ENCODE results near the gene NSMCE1. TPM values are rescaled to one million over a fixed set of nuclear protein-coding genes. Genes with fewer than 3 reads are reported as not detected.

NSMCE1 gene, protein sequence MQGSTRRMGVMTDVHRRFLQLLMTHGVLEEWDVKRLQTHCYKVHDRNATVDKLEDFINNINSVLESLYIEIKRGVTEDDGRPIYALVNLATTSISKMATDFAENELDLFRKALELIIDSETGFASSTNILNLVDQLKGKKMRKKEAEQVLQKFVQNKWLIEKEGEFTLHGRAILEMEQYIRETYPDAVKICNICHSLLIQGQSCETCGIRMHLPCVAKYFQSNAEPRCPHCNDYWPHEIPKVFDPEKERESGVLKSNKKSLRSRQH
- 100 to 1,000 TPM; 110 to 127 TPM for total RNA-seq

DNA sequence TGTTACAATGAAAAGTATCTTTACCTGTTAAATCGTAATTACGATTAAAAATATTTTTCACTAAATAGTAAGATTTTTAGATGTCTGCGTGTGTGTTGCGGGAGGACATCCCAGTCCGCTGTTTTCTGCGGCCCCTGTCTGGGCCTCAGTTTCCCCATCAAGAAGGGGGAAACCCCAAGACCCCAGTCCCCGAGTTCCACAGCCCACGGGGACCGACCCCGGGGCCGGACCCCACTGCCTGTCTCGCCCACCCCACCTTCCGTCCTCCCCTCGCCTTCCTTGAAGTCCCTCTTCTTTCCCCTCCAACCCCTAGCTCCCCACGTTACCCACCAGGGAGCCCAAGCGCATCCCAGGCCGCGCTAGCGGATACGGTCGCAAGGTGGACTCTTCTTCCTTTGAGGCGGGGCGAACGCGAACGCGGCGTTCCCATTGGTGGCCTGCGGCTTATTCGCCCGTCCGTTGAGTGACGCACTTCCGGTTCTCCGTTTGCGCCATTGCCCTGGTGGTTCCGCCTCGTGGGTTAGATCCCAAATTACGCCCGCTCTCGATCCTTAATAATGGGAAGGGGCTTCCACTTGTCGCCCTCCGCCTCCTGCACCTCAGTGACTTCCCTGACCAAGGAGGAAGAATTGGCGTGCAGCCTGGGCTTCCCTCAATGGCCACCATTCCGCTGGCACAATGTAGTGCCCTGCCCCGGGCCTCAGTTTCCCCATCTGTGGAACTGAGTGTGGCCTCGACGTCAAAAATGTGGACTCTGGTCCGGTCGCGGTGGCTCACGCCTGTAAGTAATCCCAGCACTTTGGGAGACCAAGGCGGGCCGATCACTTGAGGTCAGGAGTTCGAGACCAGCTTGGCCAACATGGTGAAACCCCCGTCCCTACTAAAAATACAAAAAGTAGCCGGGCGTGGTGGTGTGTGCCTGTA, at the start of gene NSMCE1:
Gene NSMCE1 (minus strand): TSS at position 397 of the 924 bp plus-strand sequence. CDS start 11,202 bp downstream, outside the sequence.
- intact Hi-C loops (cut with DNase I, micrococcal nuclease), result loop anchor here (1.0 to 5.0 kb wide), 7 partner anchors 14 to 99 kb away; partner anchors contain the start of gene KDM8 (in 1 of the 2)
- POLR2A ChIA-PET, result interaction anchor here (0.6 to 2.4 kb wide), 8 partner anchors 14 to 99 kb away, joined by 3 to 10 read pairs (median 4); partner anchors contain the start of gene KDM8
- peak; percentile 94 for ATAC-seq

DNA sequence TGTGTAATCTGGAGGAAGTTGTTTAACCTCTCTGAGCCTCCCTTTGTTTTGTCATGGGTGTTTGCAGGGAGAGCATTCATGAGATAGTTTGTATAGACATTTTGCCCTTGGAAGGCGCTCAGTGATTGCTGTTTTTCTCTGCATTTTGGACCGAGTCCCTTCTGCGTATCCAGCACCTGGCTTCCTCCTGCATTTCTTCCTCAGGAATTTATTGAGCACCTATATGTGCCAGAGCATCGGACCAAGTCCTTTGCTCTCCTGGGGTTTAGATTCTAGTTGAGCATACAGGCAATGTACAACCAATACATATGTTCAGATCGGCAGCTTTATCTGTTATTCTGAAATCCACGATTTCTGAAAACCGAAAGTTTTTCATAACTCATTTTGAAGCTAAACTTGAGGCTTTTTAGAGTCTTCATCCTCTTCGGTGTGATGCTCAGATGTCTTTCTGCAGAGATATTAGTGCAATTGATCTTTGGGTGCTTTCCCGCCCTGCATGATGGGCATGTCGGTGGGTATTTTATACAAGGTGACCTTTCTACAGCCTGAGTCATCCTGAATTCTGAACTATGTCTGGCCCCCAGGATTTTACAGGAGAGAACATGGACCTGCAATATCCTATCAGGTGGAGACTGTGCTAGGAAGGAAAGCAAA, 49.3 kb upstream of the NSMCE1 start:
- ATAC-seq (peak; percentile 49), DNase-seq (peak; percentile 77)
- ChIA-PET CTCF (interaction anchor here (0.7 to 5.6 kb wide), 22 partner anchors 10 to 138 kb away, joined by 3 to 80 read pairs (median 4); no protein-coding TSS in a partner anchor), POLR2A (interaction anchor here (0.6 to 6.1 kb wide), 24 partner anchors 9 to 1957 kb away, joined by 3 to 111 read pairs (median 4); partner anchors contain the start of genes KDM8 and NSMCE1)
- Mint-ChIP-seq H3K4me1 (peaks cover 75% of the 10 kb centered on the region), H3K27ac (peak overlapping the region; percentile 97), H3K36me3 (ENCODE audit: low read depth) (peaks cover 72% of the 10 kb centered on the region), H3K27me3 (no peaks in the 10 kb centered on the region), H3K4me3 (peak overlapping the region; percentile 90), H3K9me3 (ENCODE audit: low read depth) (no peaks in the 10 kb centered on the region)
- intact Hi-C loops (cut with DNase I, micrococcal nuclease), result loop anchor here (1.0 to 5.0 kb wide), 13 partner anchors 49 to 720 kb away; partner anchors contain the start of genes IL21R (in 1 of the 2), KDM8 (in 1 of the 2) and NSMCE1 (in 1 of the 2)

More for the DNA sequence above, at the start of gene NSMCE1:
- Mint-ChIP-seq H3K36me3 (ENCODE audit: low read depth) (peaks cover 34% of the 10 kb centered on the region), H3K4me1 (peaks cover 72% of the 10 kb centered on the region), H3K4me3 (peak within 1 kb of the TSS; percentile 90), H3K27me3 (no peaks in the 10 kb centered on the region), H3K9me3 (ENCODE audit: low read depth) (peaks cover 2% of the 10 kb centered on the region), H3K27ac (peak within 1 kb of the TSS; percentile 95)
- CTCF ChIA-PET, result interaction anchor here (0.7 to 3.9 kb wide), 6 partner anchors 8 to 116 kb away, joined by 3 to 20 read pairs (median 4); no protein-coding TSS in a partner anchor
- DNase-seq, result peak; percentile 99

GRCh38 chr16:27317320-27317719, 48.7 kb upstream of the NSMCE1 start:
- ChIA-PET POLR2A (interaction anchor here (0.6 to 6.1 kb wide), 20 partner anchors 19 to 148 kb away, joined by 3 to 111 read pairs (median 4); partner anchors contain the start of genes KDM8 and NSMCE1), CTCF (interaction anchor here (0.6 to 5.6 kb wide), 20 partner anchors 11 to 157 kb away, joined by 3 to 80 read pairs (median 4); no protein-coding TSS in a partner anchor)
- Mint-ChIP-seq H3K27ac (peak overlapping the region; percentile 97), H3K9me3 (ENCODE audit: low read depth) (no peaks in the 10 kb centered on the region), H3K4me1 (peaks cover 73% of the 10 kb centered on the region), H3K27me3 (no peaks in the 10 kb centered on the region), H3K4me3 (peak overlapping the region; percentile 90), H3K36me3 (ENCODE audit: low read depth) (peaks cover 67% of the 10 kb centered on the region)
- ATAC-seq, result no peak
- peak; percentile 34 for DNase-seq
- intact Hi-C loops (cut with DNase I, micrococcal nuclease), result loop anchor here (2.0 to 5.0 kb wide), 2 partner anchors 139 to 140 kb away; no protein-coding TSS in a partner anchor

DNA sequence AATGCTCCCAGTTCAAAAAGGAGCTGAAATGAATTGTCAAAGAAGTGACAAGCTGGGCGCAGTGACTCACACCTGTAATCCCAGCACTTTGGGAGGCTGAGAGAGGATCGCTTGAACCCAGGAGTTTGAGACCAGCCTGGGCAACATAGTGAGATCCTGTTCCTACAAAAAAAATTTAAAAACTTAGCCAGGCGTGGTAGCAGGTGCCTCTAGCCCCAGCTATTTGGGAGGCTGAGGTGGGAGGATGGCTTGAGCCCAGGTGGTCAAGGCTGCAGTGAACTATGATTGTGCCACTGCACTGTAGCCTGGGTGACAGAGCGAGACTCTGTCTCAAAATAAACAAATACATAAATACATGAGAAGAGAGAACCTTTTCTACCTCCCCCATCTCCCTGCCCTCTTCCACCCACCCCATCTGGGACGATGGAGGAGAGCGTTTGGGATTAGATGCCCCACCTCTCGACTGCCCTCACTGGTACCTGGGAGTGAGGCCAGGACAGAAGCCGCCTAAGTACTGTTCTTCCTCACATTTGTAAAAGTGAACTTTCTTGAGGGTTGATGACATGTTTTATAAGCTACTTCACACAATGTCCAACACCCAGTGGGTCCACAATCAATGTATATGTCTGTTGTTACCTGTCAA, 47.6 kb upstream of the NSMCE1 start:
- CTCF ChIA-PET, result interaction anchor here (0.7 to 5.6 kb wide), 11 partner anchors 14 to 160 kb away, joined by 3 to 80 read pairs (median 4); no protein-coding TSS in a partner anchor
- no peaks in the 10 kb centered on the region for H3K9me3 Mint-ChIP-seq (ENCODE audit: low read depth)
- peak overlapping the region; percentile 90 for H3K4me3 Mint-ChIP-seq
- peaks cover 59% of the 10 kb centered on the region for H3K36me3 Mint-ChIP-seq (ENCODE audit: low read depth)
- peak overlapping the region; percentile 97 for H3K27ac Mint-ChIP-seq
- DNase-seq (no peak), ATAC-seq (no peak)
- peaks cover 68% of the 10 kb centered on the region for H3K4me1 Mint-ChIP-seq
- H3K27me3 Mint-ChIP-seq, result no peaks in the 10 kb centered on the region
- intact Hi-C loops (cut with DNase I, micrococcal nuclease), result loop anchor here (2.0 to 5.0 kb wide), 2 partner anchors 137 to 141 kb away; no protein-coding TSS in a partner anchor
- POLR2A ChIA-PET, result interaction anchor here (0.6 to 6.1 kb wide), 22 partner anchors 10 to 544 kb away, joined by 3 to 111 read pairs (median 5); partner anchors contain the start of genes IL21R, KDM8 and NSMCE1

GRCh38 chr16:27315333-27316037, 46.9 kb upstream of the NSMCE1 start:
- peak overlapping the region; percentile 97 for H3K27ac Mint-ChIP-seq
- peaks cover 61% of the 10 kb centered on the region for H3K4me1 Mint-ChIP-seq
- peak overlapping the region; percentile 90 for H3K4me3 Mint-ChIP-seq
- peak; percentile 35 for ATAC-seq
- ChIA-PET CTCF (interaction anchor here (0.6 to 5.6 kb wide), 8 partner anchors 11 to 145 kb away, joined by 3 to 80 read pairs (median 4); no protein-coding TSS in a partner anchor), POLR2A (interaction anchor here (0.8 to 6.1 kb wide), 18 partner anchors 11 to 146 kb away, joined by 3 to 111 read pairs (median 5); partner anchors contain the start of genes IL21R, KDM8 and NSMCE1)
- peaks cover 54% of the 10 kb centered on the region for H3K36me3 Mint-ChIP-seq (ENCODE audit: low read depth)
- no peaks in the 10 kb centered on the region for H3K27me3 Mint-ChIP-seq
- DNase-seq, result peak; percentile 81
- intact Hi-C loops (cut with DNase I, micrococcal nuclease), result loop anchor here (2.0 to 5.0 kb wide), 3 partner anchors 79 to 142 kb away; no protein-coding TSS in a partner anchor
- no peaks in the 10 kb centered on the region for H3K9me3 Mint-ChIP-seq (ENCODE audit: low read depth)

- H3K9me3 Mint-ChIP-seq (ENCODE audit: low read depth), result no peaks in the 10 kb centered on the region
- CTCF ChIA-PET, result interaction anchor here (0.6 to 5.6 kb wide), 3 partner anchors 12 to 80 kb away, joined by 3 to 80 read pairs (median 14); no protein-coding TSS in a partner anchor
- no peak for DNase-seq
- peaks cover 57% of the 10 kb centered on the region for H3K4me1 Mint-ChIP-seq
- peak overlapping the region; percentile 97 for H3K27ac Mint-ChIP-seq
- no peaks in the 10 kb centered on the region for H3K27me3 Mint-ChIP-seq
- ATAC-seq, result no peak
- H3K36me3 Mint-ChIP-seq (ENCODE audit: low read depth), result peaks cover 50% of the 10 kb centered on the region
- peak overlapping the region; percentile 90 for H3K4me3 Mint-ChIP-seq
- POLR2A ChIA-PET, result interaction anchor here (0.6 to 6.1 kb wide), 14 partner anchors 12 to 145 kb away, joined by 3 to 111 read pairs (median 5); partner anchors contain the start of genes IL21R, KDM8 and NSMCE1
- intact Hi-C loops (cut with DNase I, micrococcal nuclease), result loop anchor here (1.0 to 5.0 kb wide), 3 partner anchors 41 to 142 kb away; no protein-coding TSS in a partner anchor
Measured at GRCh38 chr16:27314986-27315332, 46.4 kb upstream of the NSMCE1 start.

- Mint-ChIP-seq H3K4me3 (peak overlapping the region; percentile 90), H3K36me3 (ENCODE audit: low read depth) (peaks cover 43% of the 10 kb centered on the region), H3K27ac (peak overlapping the region; percentile 97), H3K9me3 (ENCODE audit: low read depth) (no peaks in the 10 kb centered on the region), H3K4me1 (peaks cover 50% of the 10 kb centered on the region), H3K27me3 (no peaks in the 10 kb centered on the region)
- ChIA-PET POLR2A (interaction anchor here (0.6 to 6.1 kb wide), 6 partner anchors 12 to 109 kb away, joined by 3 to 111 read pairs (median 8); partner anchors contain the start of gene NSMCE1), CTCF (interaction anchor here (5.6 kb wide), 1 partner anchor 79 kb away, joined by 80 read pairs; no protein-coding TSS in a partner anchor)
- peak; percentile 77 for DNase-seq
- intact Hi-C loops (cut with DNase I, micrococcal nuclease), result loop anchor here (1.0 to 2.0 kb wide), 2 partner anchors 40 to 77 kb away; no protein-coding TSS in a partner anchor
- peak; percentile 3 for ATAC-seq
Measured at GRCh38 chr16:27314161-27314723, 45.7 kb upstream of the NSMCE1 start.

DNA sequence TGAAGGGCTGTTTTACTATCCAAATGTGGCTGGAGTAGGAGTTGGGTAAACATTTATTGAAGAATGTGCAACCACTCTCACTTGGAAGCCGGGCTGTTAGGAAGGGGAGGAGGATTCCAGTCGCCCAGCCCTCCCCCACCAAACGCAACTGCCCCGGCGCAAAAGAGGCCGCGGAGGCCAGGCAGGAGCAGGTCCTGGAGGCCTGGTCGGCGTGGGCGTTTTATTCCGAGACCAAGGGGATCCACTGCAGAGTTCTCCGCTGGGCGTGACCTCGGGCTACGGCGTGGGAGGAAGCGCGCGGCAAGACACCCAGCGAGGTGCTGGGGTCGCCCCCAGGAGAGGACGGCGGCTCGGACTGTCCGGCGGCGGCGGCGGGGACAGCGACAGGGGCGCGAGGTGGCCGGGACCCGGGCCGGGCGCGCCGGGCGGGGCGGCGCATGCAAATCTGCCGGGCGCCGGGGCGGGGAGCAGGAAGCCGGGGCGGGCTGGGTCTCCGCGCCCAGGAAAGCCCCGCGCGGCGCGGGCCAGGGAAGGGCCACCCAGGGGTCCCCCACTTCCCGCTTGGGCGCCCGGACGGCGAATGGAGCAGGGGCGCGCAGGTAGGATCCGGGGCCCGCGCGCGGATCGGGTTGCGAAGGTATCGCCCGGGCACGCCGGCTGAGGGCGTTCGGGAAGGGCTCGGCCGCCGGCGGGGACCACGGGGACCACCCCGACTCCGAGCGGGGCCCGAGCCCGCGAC, 45.0 kb upstream of the NSMCE1 start, which contains the start of gene IL4R:
Gene IL4R (plus strand): TSS at position 553 of the 739 bp plus-strand sequence. CDS start 26,230 bp downstream, outside the sequence.
- H3K9me3 Mint-ChIP-seq (ENCODE audit: low read depth), result no peaks in the 10 kb centered on the region
- peaks cover 44% of the 10 kb centered on the region for H3K4me1 Mint-ChIP-seq
- peak; percentile 87 for DNase-seq
- peak within 1 kb of the TSS; percentile 90 for H3K4me3 Mint-ChIP-seq
- ChIA-PET CTCF (interaction anchor here (0.8 kb wide), 1 partner anchor 77 kb away, joined by 3 read pairs; no protein-coding TSS in a partner anchor), POLR2A (no interaction called here)
- no peak for ATAC-seq
- peaks cover 36% of the 10 kb centered on the region for H3K36me3 Mint-ChIP-seq (ENCODE audit: low read depth)
- H3K27me3 Mint-ChIP-seq, result no peaks in the 10 kb centered on the region
- peak within 1 kb of the TSS; percentile 97 for H3K27ac Mint-ChIP-seq
- intact Hi-C loops (cut with DNase I, micrococcal nuclease), result loop anchor here (1.0 to 2.0 kb wide), 3 partner anchors 30 to 77 kb away; no protein-coding TSS in a partner anchor

All from activated CD4-positive, alpha-beta T cell treated with anti-CD3 and anti-CD28 coated beads for 36 hours (primary cell).